Measurements from ENCODE around the gene RSRP1.
"Not testable (repeated sequence)": the region's sequence is repeated elsewhere in the genome, so short reads cannot be mapped to it uniquely, and the experiment has no call there.

DNA sequence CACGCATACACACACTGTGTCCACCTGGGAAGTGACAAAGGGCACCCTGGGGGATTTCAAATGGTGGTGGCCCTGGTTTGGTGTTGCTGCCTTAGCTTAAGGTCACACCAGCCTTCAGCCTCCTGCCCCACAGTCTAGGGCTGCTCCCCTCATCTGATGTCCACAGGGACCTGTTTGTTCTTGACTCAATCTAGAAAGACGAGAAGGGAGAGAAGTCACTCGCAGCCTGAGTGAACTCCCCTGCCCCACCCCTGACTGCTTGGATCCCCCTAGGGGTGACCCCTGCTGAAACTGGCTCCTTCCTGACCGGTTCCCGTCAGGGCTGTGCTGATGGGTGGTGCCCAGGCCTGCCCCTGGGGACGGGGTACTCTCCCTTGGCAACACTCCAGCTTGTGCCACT lies 39.9 kb upstream of the RSRP1 start:
- TF ChIP-seq, protein P1, sequence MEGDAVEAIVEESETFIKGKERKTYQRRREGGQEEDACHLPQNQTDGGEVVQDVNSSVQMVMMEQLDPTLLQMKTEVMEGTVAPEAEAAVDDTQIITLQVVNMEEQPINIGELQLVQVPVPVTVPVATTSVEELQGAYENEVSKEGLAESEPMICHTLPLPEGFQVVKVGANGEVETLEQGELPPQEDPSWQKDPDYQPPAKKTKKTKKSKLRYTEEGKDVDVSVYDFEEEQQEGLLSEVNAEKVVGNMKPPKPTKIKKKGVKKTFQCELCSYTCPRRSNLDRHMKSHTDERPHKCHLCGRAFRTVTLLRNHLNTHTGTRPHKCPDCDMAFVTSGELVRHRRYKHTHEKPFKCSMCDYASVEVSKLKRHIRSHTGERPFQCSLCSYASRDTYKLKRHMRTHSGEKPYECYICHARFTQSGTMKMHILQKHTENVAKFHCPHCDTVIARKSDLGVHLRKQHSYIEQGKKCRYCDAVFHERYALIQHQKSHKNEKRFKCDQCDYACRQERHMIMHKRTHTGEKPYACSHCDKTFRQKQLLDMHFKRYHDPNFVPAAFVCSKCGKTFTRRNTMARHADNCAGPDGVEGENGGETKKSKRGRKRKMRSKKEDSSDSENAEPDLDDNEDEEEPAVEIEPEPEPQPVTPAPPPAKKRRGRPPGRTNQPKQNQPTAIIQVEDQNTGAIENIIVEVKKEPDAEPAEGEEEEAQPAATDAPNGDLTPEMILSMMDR (IDR thresholded peaks at IDR 0.05) = not testable (repeated sequence)
- not testable (repeated sequence) for TF ChIP-seq POLR2A (IDR thresholded peaks at IDR 0.05)

Data from Peyer's patch (tissue), 4 donors.